Endothelial cell of umbilical vein (primary cell): ENCODE measurements around the gene MAP2K5. TPM values are rescaled to one million over a fixed set of nuclear protein-coding genes. Genes with fewer than 3 reads are reported as not detected.

Source experiments
- BruUV-seq: library from RNA; stranded (reverse); fragments of 400-500 nt; replicated peaks from 2 replicates; lab custom pipeline; 2021; lab: Mats Ljungman, UMichigan
- CTCF ChIA-PET: fragments of 300-600, 350-600 bp; sonication (Branson Sonifier 250); formaldehyde crosslinking; loops from one replicate; lab custom pipeline; 2021; ENCODE audit warnings: antibody characterized with exemption, inconsistent platforms; lab: Charles Lee
- POLR2A ChIA-PET: fragments of 300-600, 350-600 bp; sonication (Branson Sonifier 250); formaldehyde crosslinking; loops from one replicate; lab custom pipeline; 2021; ENCODE audit warnings: antibody characterized with exemption, inconsistent platforms; lab: Charles Lee
- DNase-seq: peaks from one replicate; pipeline ENCODE4 v3.0.0-alpha.2; 2011; ENCODE audit warnings: low read depth, low spot score
- FAIRE-seq: peaks from 2 replicates; lab custom pipeline; 2011; peaks lifted over from hg19 to GRCh38; lab: Jason Lieb, UNC
- H2AFZ ChIP-seq: 2 replicates; pipeline ENCODE4 v1.6.0; 2012; ENCODE audit warnings: low read depth, low read length, control low read depth, inconsistent platforms
- H3K27ac ChIP-seq: 2 replicates; pipeline ENCODE4 v1.5.1; 2011; ENCODE audit warnings: low read depth, mild to moderate bottlenecking, control low read depth, low read length, moderate library complexity; ENCODE audit not compliant: insufficient read depth
- H3K27me3 ChIP-seq, 2 experiments: 2 replicates each; pipeline versions ENCODE4 v1.6.0 to v1.6.1; 2011; ENCODE audit warnings: low read length in 2 of 2, mixed read lengths in 1 of 2; ENCODE audit not compliant: control insufficient read depth in 2 of 2, insufficient read depth in 2 of 2
- H3K36me3 ChIP-seq, 2 experiments: 2 replicates in 1 of 2; 3 replicates in 1 of 2; pipeline ENCODE4 v1.5.1; 2011; ENCODE audit warnings: low read length in 2 of 2, mild to moderate bottlenecking in 1 of 2, moderate library complexity in 1 of 2; ENCODE audit not compliant: control insufficient read depth in 2 of 2, insufficient read depth in 2 of 2; ENCODE audit errors: extremely low read depth in 1 of 2
- H3K4me1 ChIP-seq: 3 replicates; pipeline ENCODE4 v1.5.1; 2011; ENCODE audit warnings: mild to moderate bottlenecking, low read length; ENCODE audit not compliant: control insufficient read depth, insufficient read depth; ENCODE audit errors: extremely low read depth
- H3K4me2 ChIP-seq: 2 replicates; pipeline ENCODE4 v1.6.1; 2011; ENCODE audit warnings: low read length, control low read depth, mixed read lengths; ENCODE audit not compliant: insufficient read depth
- H3K4me3 ChIP-seq, 3 experiments: fragments of 200-600 bp in 1 of 3; sonication (generic), shearing (Covaris generic) in 1 of 3; replicated peaks in 1 of 3; 2 replicates each; pipeline ENCODE4 v1.5.1; 2011 to 2016; ENCODE audit warnings: control low read depth in 3 of 3, low read length in 3 of 3, mild to moderate bottlenecking in 2 of 3, inconsistent platforms in 1 of 3, low read depth in 1 of 3, moderate library complexity in 1 of 3; ENCODE audit not compliant: insufficient read depth in 1 of 3
- H3K79me2 ChIP-seq: 2 replicates; pipeline ENCODE4 v1.6.0; 2012; ENCODE audit warnings: low read length, inconsistent platforms; ENCODE audit not compliant: control insufficient read depth, insufficient read depth
- H3K9ac ChIP-seq: replicated peaks from 2 replicates; pipeline ENCODE3; 2011; ENCODE audit warnings: low read length, control low read depth; ENCODE audit not compliant: insufficient read depth; ENCODE audit errors: extremely low read depth
- H3K9me1 ChIP-seq: replicated peaks from 3 replicates; pipeline ENCODE4 v1.6.0; 2011; ENCODE audit warnings: mild to moderate bottlenecking, low read length; ENCODE audit not compliant: control insufficient read depth, insufficient read depth; ENCODE audit errors: extremely low read depth
- H3K9me3 ChIP-seq: replicated peaks from 2 replicates; pipeline ENCODE4 v1.5.1; 2012; ENCODE audit warnings: low read length, inconsistent platforms; ENCODE audit not compliant: control insufficient read depth, insufficient read depth
- H4K20me1 ChIP-seq: replicated peaks from 2 replicates; pipeline ENCODE3; 2011; ENCODE audit warnings: mild to moderate bottlenecking, low read length; ENCODE audit not compliant: control insufficient read depth, insufficient read depth; ENCODE audit errors: extremely low read depth
- CTCF ChIP-seq, 2 donors: IDR thresholded peaks; 1 replicate in 1 of 2; 2 replicates in 1 of 2; pipeline ENCODE4 v1.5.1; 2011; ENCODE audit warnings: low read length in 2 of 2, mild to moderate bottlenecking in 2 of 2, moderate library complexity in 2 of 2, control low read depth in 1 of 2, inconsistent platforms in 1 of 2, low read depth in 1 of 2; ENCODE audit not compliant: insufficient read depth in 1 of 2; ENCODE audit errors: extremely low read depth in 1 of 2
- EZH2 ChIP-seq: IDR thresholded peaks from 2 replicates; pipeline ENCODE4 v1.6.1; 2012; ENCODE audit warnings: borderline replicate concordance, low read depth, mild to moderate bottlenecking, moderate library complexity, low read length, inconsistent platforms; ENCODE audit not compliant: severe bottlenecking
- FOS ChIP-seq: IDR thresholded peaks from 2 replicates; pipeline ENCODE4 v1.6.1; 2011; ENCODE audit warnings: mild to moderate bottlenecking, low read length, moderate library complexity, borderline replicate concordance; ENCODE audit not compliant: insufficient read depth
- GATA2 ChIP-seq: IDR thresholded peaks from 2 replicates; pipeline ENCODE4 v1.7.0; 2011; ENCODE audit warnings: low read depth, mild to moderate bottlenecking, moderate library complexity, mixed read lengths, low read length; ENCODE audit not compliant: insufficient read length, insufficient read depth
- JUN ChIP-seq: IDR thresholded peaks from 2 replicates; pipeline ENCODE4 v1.6.1; 2011; ENCODE audit warnings: borderline replicate concordance, low read depth; ENCODE audit not compliant: insufficient read length, insufficient read depth
- MAX ChIP-seq: IDR thresholded peaks from 2 replicates; pipeline ENCODE4 v1.6.1; 2011; ENCODE audit not compliant: insufficient read depth, insufficient read length
- MYC ChIP-seq: IDR thresholded peaks from one replicate; pipeline ENCODE4 v1.6.1; 2011; ENCODE audit warnings: mild to moderate bottlenecking, low read depth, low read length
- POLR2AphosphoS5 ChIP-seq: IDR thresholded peaks from 2 replicates; pipeline ENCODE4 v1.6.1; 2012; ENCODE audit warnings: low read depth, mild to moderate bottlenecking, control low read depth, low read length, moderate library complexity; ENCODE audit not compliant: insufficient read depth
- dilution Hi-C: fragments of 300-500 bp; cut with MboI; formaldehyde crosslinking; loops from one replicate; pipeline ENCODE4 v1.15.0; 2019; ENCODE audit warnings: low sequenced_read_pairs; ENCODE audit not compliant: extremely low pct_ligation_motif_present
- intact Hi-C: fragments of 100-400 bp; cut with micrococcal nuclease; formaldehyde crosslinking; loops from one replicate; pipeline ENCODE4 v1.10.0; 2022
- polyA plus RNA-seq, 4 experiments: library from polyadenylated mRNA; depleted of rRNA in 3 of 4; stranded (reverse) in 3 of 4; unstranded in 1 of 4; fragments of >200 nt; gene quantifications; 2 replicates each; pipeline versions ENCODE4 v1.2.1 to v1.2.3, GENCODE V29; 2011 to 2012; ENCODE audit warnings: missing spikeins in 1 of 4
- total RNA-seq: library from RNA; stranded (reverse); gene quantifications from 2 replicates; pipeline ENCODE4 v1.2.3, GENCODE V29; 2021

The MAP2K5 gene
- total and polyA plus RNA-seq, 2 donors (not counting 3 experiments of a cell fraction or from before 2014, with no cell fraction given) = 4.9 to 24.7 TPM

GRCh38 chr15:67724691-67725375 is 182.3 kb downstream of the MAP2K5 start:
- no TSS peak for BruUV-seq
- Histone ChIP-seq H4K20me1 (no peaks in the 10 kb centered on the region), H3K9me1 (no peaks in the 10 kb centered on the region), H3K79me2 (no peaks in the 10 kb centered on the region), H3K4me1 (no peaks in the 10 kb centered on the region), H3K9me3 (no peaks in the 10 kb centered on the region), H3K4me2 (no peak overlapping the region), H3K27ac (no peak overlapping the region), H2AFZ (no peak overlapping the region), H3K36me3 (no peaks in the 10 kb centered on the region), H3K9ac (no peak overlapping the region), H3K4me3 (no peak overlapping the region), H3K27me3 (no peaks in the 10 kb centered on the region)
- ChIA-PET CTCF (no interaction called here), POLR2A (no interaction called here)
- no peak for TF ChIP-seq CTCF (IDR thresholded peaks at IDR 0.05; ENCODE audit: extremely low read depth in 1 of 2, insufficient read depth in 1 of 2, low read depth in 1 of 2, low read length in 2 of 2)
- no peak for TF ChIP-seq MAX
- FAIRE-seq (no peak), DNase-seq (no peak)
- intact Hi-C loops = no loop called here
- dilution Hi-C loops = no loop called here

- intact Hi-C loops = no loop called here
- POLR2A ChIA-PET = no interaction called here
- H3K79me2 ChIP-seq = no peaks in the 10 kb centered on the region
- no peak overlapping the region for H3K4me3 ChIP-seq
- H3K36me3 ChIP-seq = no peaks in the 10 kb centered on the region
- no peaks in the 10 kb centered on the region for H3K9me1 ChIP-seq
- FAIRE-seq = no peak
- H3K27ac ChIP-seq = no peak overlapping the region
- TF ChIP-seq MYC = no peak
- TF ChIP-seq POLR2AphosphoS5 = no peak
- no peak for TF ChIP-seq EZH2
- TF ChIP-seq JUN = no peak
- TF ChIP-seq FOS = no peak
- no peak for TF ChIP-seq CTCF (IDR thresholded peaks at IDR 0.05; ENCODE audit: extremely low read depth in 1 of 2, insufficient read depth in 1 of 2, low read depth in 1 of 2, low read length in 2 of 2)
- no peak for TF ChIP-seq GATA2
- no peak for TF ChIP-seq MAX
- CTCF ChIA-PET = interaction anchor here (1.5 kb wide), 1 partner anchor 12 kb away, joined by 4 read pairs; no protein-coding TSS in a partner anchor
- no peak for DNase-seq
- no peaks in the 10 kb centered on the region for H3K9me3 ChIP-seq
- BruUV-seq = no TSS peak
- H3K4me2 ChIP-seq = no peak overlapping the region
- H3K9ac ChIP-seq = no peak overlapping the region
- no peaks in the 10 kb centered on the region for H3K4me1 ChIP-seq
- dilution Hi-C loops = no loop called here
- H4K20me1 ChIP-seq = no peaks in the 10 kb centered on the region
- no peaks in the 10 kb centered on the region for H3K27me3 ChIP-seq
- H2AFZ ChIP-seq = no peak overlapping the region
Measured at GRCh38 chr15:67730135-67730534, 187.6 kb downstream of the MAP2K5 start.
